MM.1S (cell line): Measurements from ENCODE around the gene OSBPL5.

Experiments
- DNase-seq: peaks from one replicate; pipeline ENCODE4 v3.0.0-alpha.2; 2015
- H2AFZ ChIP-seq: fragments of 300-600 bp; sonication (generic); 2 replicates; pipeline ENCODE4 v1.6.0; 2016; ENCODE audit warnings: antibody characterized with exemption, low read length
- H3F3A ChIP-seq: fragments of 300-600 bp; sonication (generic); 2 replicates; pipeline ENCODE4 v1.6.1; 2016; ENCODE audit warnings: mild to moderate bottlenecking, antibody characterized with exemption, low read length, moderate library complexity, mixed read lengths; ENCODE audit not compliant: insufficient read depth
- H3K27ac ChIP-seq: fragments of 300-600 bp; sonication (generic); 2 replicates; pipeline ENCODE4 v1.5.1; 2016; ENCODE audit warnings: mild to moderate bottlenecking, low read length
- H3K27me3 ChIP-seq: fragments of 300-600 bp; sonication (generic); replicated peaks from 2 replicates; pipeline ENCODE4 v1.6.0; 2016; ENCODE audit warnings: low read length; ENCODE audit not compliant: insufficient read depth
- H3K36me3 ChIP-seq: fragments of 300-600 bp; sonication (generic); replicated peaks from 2 replicates; pipeline ENCODE4 v1.6.1; 2016; ENCODE audit warnings: mild to moderate bottlenecking, low read length, mixed read lengths; ENCODE audit not compliant: insufficient read depth
- H3K4me1 ChIP-seq: fragments of 300-600 bp; sonication (generic); 2 replicates; pipeline ENCODE4 v1.6.1; 2016; ENCODE audit warnings: low read length, mixed read lengths
- H3K4me2 ChIP-seq: fragments of 300-600 bp; sonication (generic); 2 replicates; pipeline ENCODE4 v1.6.0; 2016; ENCODE audit warnings: low read depth, low read length
- H3K4me3 ChIP-seq: fragments of 300-600 bp; sonication (generic); 2 replicates; pipeline ENCODE4 v1.5.1; 2016; ENCODE audit warnings: low read length, mixed read lengths
- H3K79me2 ChIP-seq: fragments of 300-600 bp; sonication (generic); 2 replicates; pipeline ENCODE4 v1.6.1; 2016; ENCODE audit warnings: mixed run types, low read length, mixed read lengths
- H3K9ac ChIP-seq: fragments of 300-600 bp; sonication (generic); 2 replicates; pipeline ENCODE4 v1.6.1; 2016; ENCODE audit warnings: low read length, mixed read lengths
- H3K9me2 ChIP-seq: fragments of 300-600 bp; sonication (generic); replicated peaks from 2 replicates; pipeline ENCODE4 v1.6.1; 2016; ENCODE audit warnings: mild to moderate bottlenecking, low read length, mixed read lengths; ENCODE audit not compliant: insufficient read depth
- H3K9me3 ChIP-seq: fragments of 300-600 bp; sonication (generic); replicated peaks from 2 replicates; pipeline ENCODE4 v1.6.1; 2016; ENCODE audit warnings: mild to moderate bottlenecking, low read length, mixed read lengths; ENCODE audit not compliant: insufficient read depth
- H4K20me1 ChIP-seq: fragments of 300-600 bp; sonication (generic); 2 replicates; pipeline ENCODE4 v1.6.1; 2016; ENCODE audit warnings: mild to moderate bottlenecking, low read length, moderate library complexity, mixed read lengths; ENCODE audit not compliant: insufficient read depth
- CTCF ChIP-seq: fragments of 300-600 bp; sonication (generic); IDR thresholded peaks from 2 replicates; pipeline ENCODE4 v1.5.1; 2016; ENCODE audit warnings: antibody characterized with exemption, low read length, mixed read lengths
- EZH2 ChIP-seq: fragments of 300-600 bp; sonication (generic); optimal IDR thresholded peaks from 2 replicates; pipeline ENCODE3; 2017; ENCODE audit warnings: low read depth, mild to moderate bottlenecking, antibody characterized with exemption, low read length, mixed read lengths
- EZH2phosphoT487 ChIP-seq: fragments of 300-600 bp; sonication (generic); IDR thresholded peaks from 2 replicates; pipeline ENCODE4 v1.6.1; 2018; ENCODE audit warnings: antibody characterized with exemption, low read length

Gene OSBPL5

GRCh38 chr11:3202759-3203158, 37.6 kb upstream of the OSBPL5 start:
- Histone ChIP-seq H2AFZ (no peak overlapping the region), H3K9me3 (no peaks in the 10 kb centered on the region), H3K36me3 (no peaks in the 10 kb centered on the region), H3K9ac (no peak overlapping the region), H3F3A (no peaks in the 10 kb centered on the region), H3K4me1 (no peaks in the 10 kb centered on the region), H4K20me1 (no peaks in the 10 kb centered on the region), H3K4me2 (no peak overlapping the region), H3K9me2 (no peaks in the 10 kb centered on the region), H3K27ac (no peak overlapping the region), H3K4me3 (no peak overlapping the region), H3K27me3 (peaks cover 71% of the 10 kb centered on the region), H3K79me2 (no peaks in the 10 kb centered on the region)
- TF ChIP-seq CTCF (no peak), EZH2phosphoT487 (no peak), EZH2 (no peak)
- no peak for DNase-seq

DNA sequence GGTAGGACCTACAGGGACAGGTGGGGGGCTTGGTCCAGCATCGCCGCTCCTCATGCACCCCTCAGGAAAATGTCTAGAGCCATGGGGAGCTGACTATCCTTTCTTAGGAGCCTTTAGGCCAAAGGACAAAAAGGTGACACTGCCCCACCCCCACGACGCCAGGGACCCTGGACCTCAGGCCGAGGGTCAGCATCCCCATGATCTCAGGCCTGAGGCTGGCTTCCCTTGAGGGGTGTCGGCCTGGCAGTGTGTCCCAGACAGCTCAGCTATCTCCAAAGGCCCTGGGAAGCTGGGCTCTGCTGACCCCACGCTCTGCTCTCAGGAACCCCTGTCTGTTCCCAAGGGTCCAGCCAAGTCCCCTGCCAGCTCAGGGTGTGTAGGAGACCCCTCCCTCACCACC, 37.2 kb upstream of the OSBPL5 start:
- H2AFZ ChIP-seq: no peak overlapping the region
- no peak overlapping the region for H3K4me2 ChIP-seq
- H3K79me2 ChIP-seq: no peaks in the 10 kb centered on the region
- no peaks in the 10 kb centered on the region for H3K4me1 ChIP-seq
- H3K36me3 ChIP-seq: no peaks in the 10 kb centered on the region
- H3K4me3 ChIP-seq: no peak overlapping the region
- no peaks in the 10 kb centered on the region for H3K9me3 ChIP-seq
- no peaks in the 10 kb centered on the region for H4K20me1 ChIP-seq
- H3K27ac ChIP-seq: no peak overlapping the region
- no peaks in the 10 kb centered on the region for H3K9me2 ChIP-seq
- peaks cover 74% of the 10 kb centered on the region for H3K27me3 ChIP-seq
- no peaks in the 10 kb centered on the region for H3F3A ChIP-seq
- DNase-seq: no peak
- no peak overlapping the region for H3K9ac ChIP-seq
- TF ChIP-seq EZH2 (no peak), CTCF (no peak), EZH2phosphoT487 (no peak)

GRCh38 chr11:3201677-3202181, 36.6 kb upstream of the OSBPL5 start:
- Histone ChIP-seq H3F3A (no peaks in the 10 kb centered on the region), H4K20me1 (no peaks in the 10 kb centered on the region), H3K9me3 (no peaks in the 10 kb centered on the region), H3K9me2 (no peaks in the 10 kb centered on the region), H2AFZ (no peak overlapping the region), H3K79me2 (no peaks in the 10 kb centered on the region), H3K9ac (no peak overlapping the region), H3K27me3 (peaks cover 74% of the 10 kb centered on the region), H3K4me3 (no peak overlapping the region), H3K27ac (no peak overlapping the region), H3K4me2 (no peak overlapping the region), H3K4me1 (no peaks in the 10 kb centered on the region), H3K36me3 (no peaks in the 10 kb centered on the region)
- TF ChIP-seq EZH2phosphoT487 (no peak), CTCF (no peak), EZH2 (no peak)
- no peak for DNase-seq
